HEK293 (cell line): ENCODE results near the gene PI4KB.
A peak's percentile ranks its signal among the peaks of the same experiment; 100 is the strongest.

ENCODE experiments used
- CTCF ChIA-PET: fragments of 350-600 bp; formaldehyde crosslinking; extraction: SDS; loops from one replicate; lab custom pipeline; 2021; ENCODE audit warnings: antibody characterized with exemption; lab: Yijun Ruan, JAX
- POLR2A ChIA-PET: fragments of 300-600 bp; formaldehyde crosslinking; extraction: SDS; loops from one replicate; lab custom pipeline; 2020; ENCODE audit warnings: antibody characterized with exemption, inconsistent platforms; lab: Yijun Ruan, JAX
- H3K27ac ChIP-seq: fragments of 200-500 bp; sonication (Bioruptor generic); 2 replicates; pipeline ENCODE4 v1.5.1; 2014; ENCODE audit warnings: low read depth, low read length, control low read depth, inconsistent platforms; ENCODE audit errors: extremely low read depth
- H3K36me3 ChIP-seq, 2 experiments: fragments of 200-500 bp in 1 of 2; sonication (Bioruptor generic) in 1 of 2; 1 replicate in 1 of 2; 2 replicates in 1 of 2; pipeline ENCODE4 v1.5.1; 2014 to 2017; ENCODE audit warnings: inconsistent platforms in 2 of 2, low read length in 2 of 2; ENCODE audit not compliant: control insufficient read depth in 2 of 2, insufficient read depth in 1 of 2
- H3K4me1 ChIP-seq: fragments of 200-500 bp; sonication (Bioruptor generic); 2 replicates; pipeline ENCODE4 v1.5.1; 2014; ENCODE audit warnings: mild to moderate bottlenecking, low read length, inconsistent platforms; ENCODE audit not compliant: control insufficient read depth, insufficient read depth
- H3K4me3 ChIP-seq: 2 replicates; pipeline ENCODE4 v1.5.1; 2011; ENCODE audit warnings: low read depth, mild to moderate bottlenecking, control low read depth, low read length, moderate library complexity
- H3K9me3 ChIP-seq: fragments of 200-500 bp; sonication (Bioruptor generic); 2 replicates; pipeline ENCODE4 v1.5.1; 2014; ENCODE audit warnings: low read depth, low read length, inconsistent platforms; ENCODE audit not compliant: control insufficient read depth, insufficient read depth
- PRDM1 ChIP-seq: fragments of 450-650 bp; formaldehyde crosslinking; IDR thresholded peaks from 2 replicates; pipeline ENCODE4; 2016; ENCODE audit warnings: missing biosample characterization, missing genetic modification characterization
- ZBTB17 ChIP-seq: fragments of 450-650 bp; formaldehyde crosslinking; IDR thresholded peaks from 2 replicates; pipeline ENCODE4 v1.5.1; 2016; ENCODE audit warnings: missing biosample characterization, missing genetic modification characterization
- ZBTB8A ChIP-seq: fragments of 450-650 bp; formaldehyde crosslinking; IDR thresholded peaks from 2 replicates; pipeline ENCODE4 v1.5.1; 2016; ENCODE audit warnings: missing biosample characterization, missing genetic modification characterization
- ZFP37 ChIP-seq: fragments of 450-650 bp; formaldehyde crosslinking; IDR thresholded peaks from 2 replicates; pipeline ENCODE4 v1.5.1; 2016; ENCODE audit warnings: missing biosample characterization, missing genetic modification characterization
- ZNF10 ChIP-seq: fragments of 450-650 bp; formaldehyde crosslinking; IDR thresholded peaks from 2 replicates; pipeline ENCODE4 v1.5.1; 2017; ENCODE audit warnings: missing biosample characterization, missing genetic modification characterization
- ZNF155 ChIP-seq: fragments of 450-650 bp; formaldehyde crosslinking; IDR thresholded peaks from 2 replicates; pipeline ENCODE4 v1.5.1; 2016; ENCODE audit warnings: missing biosample characterization, missing genetic modification characterization
- ZNF211 ChIP-seq: fragments of 450-650 bp; formaldehyde crosslinking; IDR thresholded peaks from 2 replicates; pipeline ENCODE4 v1.5.1; 2016; ENCODE audit warnings: low read depth, missing biosample characterization, missing genetic modification characterization
- ZNF24 ChIP-seq: fragments of 450-650 bp; formaldehyde crosslinking; IDR thresholded peaks from 2 replicates; pipeline ENCODE4 v1.5.1; 2016; ENCODE audit warnings: missing biosample characterization, missing genetic modification characterization
- ZNF366 ChIP-seq: fragments of 450-650 bp; formaldehyde crosslinking; conservative IDR thresholded peaks from 2 replicates; pipeline ENCODE4 v1.5.1; 2016; ENCODE audit warnings: missing biosample characterization, missing genetic modification characterization
- ZNF416 ChIP-seq: fragments of 450-650 bp; formaldehyde crosslinking; IDR thresholded peaks from 2 replicates; pipeline ENCODE4 v1.5.1; 2016; ENCODE audit warnings: missing biosample characterization, missing genetic modification characterization
- ZNF555 ChIP-seq: fragments of 450-650 bp; formaldehyde crosslinking; conservative IDR thresholded peaks from 2 replicates; pipeline ENCODE4 v1.5.1; 2017; ENCODE audit warnings: missing biosample characterization, mild to moderate bottlenecking, missing genetic modification characterization, inconsistent platforms
- ZNF558 ChIP-seq: fragments of 450-650 bp; formaldehyde crosslinking; IDR thresholded peaks from 2 replicates; pipeline ENCODE4 v1.5.1; 2016; ENCODE audit warnings: missing biosample characterization, missing genetic modification characterization
- ZNF560 ChIP-seq: fragments of 450-650 bp; formaldehyde crosslinking; IDR thresholded peaks from 2 replicates; pipeline ENCODE4 v1.5.1; 2017; ENCODE audit warnings: missing biosample characterization, missing genetic modification characterization, borderline replicate concordance
- ZNF623 ChIP-seq: fragments of 450-650 bp; formaldehyde crosslinking; IDR thresholded peaks from 2 replicates; pipeline ENCODE4 v1.5.1; 2016; ENCODE audit warnings: missing biosample characterization, missing genetic modification characterization
- ZNF658 ChIP-seq: fragments of 450-650 bp; formaldehyde crosslinking; IDR thresholded peaks from 2 replicates; pipeline ENCODE4; 2016; ENCODE audit warnings: missing biosample characterization, missing genetic modification characterization
- ZNF707 ChIP-seq: fragments of 450-650 bp; formaldehyde crosslinking; IDR thresholded peaks from 2 replicates; pipeline ENCODE4 v1.5.1; 2016; ENCODE audit warnings: missing biosample characterization, missing genetic modification characterization
- TF ChIP-seq, protein P1 (sequence below): fragments of 450-650 bp; formaldehyde crosslinking; IDR thresholded peaks from 2 replicates; pipeline ENCODE4 v1.5.1; 2016; ENCODE audit warnings: missing biosample characterization, missing genetic modification characterization
- TF ChIP-seq, protein P2 (sequence below): fragments of 450-650 bp; formaldehyde crosslinking; IDR thresholded peaks from 2 replicates; pipeline ENCODE4 v1.5.1; 2016; ENCODE audit warnings: missing biosample characterization, missing genetic modification characterization, borderline replicate concordance

PI4KB gene

DNA sequence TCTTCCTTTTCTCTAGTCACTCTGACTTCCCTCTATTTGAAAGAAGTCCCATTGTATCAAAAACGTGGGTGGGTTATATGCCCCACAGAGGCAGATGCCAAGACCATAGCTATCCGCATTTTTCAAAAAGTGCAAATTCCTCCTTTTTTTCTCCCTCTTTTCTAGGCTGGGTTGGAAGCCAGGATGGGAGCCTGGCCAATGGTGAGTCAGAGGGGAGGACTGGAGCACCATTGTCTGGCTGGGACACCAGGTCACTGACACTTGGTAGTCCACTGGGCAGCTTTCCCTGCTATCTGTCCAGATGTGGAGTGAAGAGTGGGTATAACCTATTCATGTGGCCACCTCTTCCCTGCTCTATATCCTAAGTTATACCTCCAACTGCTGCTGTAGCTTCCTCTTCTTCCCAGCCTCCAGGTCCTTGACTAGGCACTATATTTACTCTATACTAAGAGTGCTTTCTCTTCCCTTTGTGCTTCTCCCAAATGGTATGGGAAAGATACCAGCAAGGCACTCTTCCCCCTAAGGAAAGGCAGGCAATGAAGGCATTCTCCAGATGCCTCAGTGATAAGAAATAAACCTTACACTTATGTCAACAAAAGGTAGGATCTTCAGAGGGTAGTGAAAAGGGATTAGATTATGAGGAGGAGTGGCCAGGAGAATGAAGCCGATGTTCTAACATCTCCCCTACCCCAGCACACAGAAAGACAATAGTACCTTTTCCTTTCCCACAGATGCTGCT is 12.9 kb downstream of the PI4KB start:
- ChIA-PET CTCF (interaction anchor here (0.6 to 12.7 kb wide), 6 partner anchors 13 to 28 kb away, joined by 3 to 88 read pairs (median 4); partner anchors contain the start of gene PI4KB), POLR2A (interaction anchor here (0.6 to 5.0 kb wide), 5 partner anchors 10 to 158 kb away, joined by 3 to 56 read pairs (median 5); partner anchors contain the start of gene PI4KB)
- Histone ChIP-seq H3K9me3 (no peaks in the 10 kb centered on the region), H3K4me3 (no peak overlapping the region), H3K27ac (no peak overlapping the region), H3K36me3 (peaks cover 18 to 91% of the 10 kb centered on the region in 2 experiments; a peak in 2 of 3 replicates), H3K4me1 (no peaks in the 10 kb centered on the region)
- TF ChIP-seq ZBTB8A (tag by site-specific recombination) (no peak), PRDM1 (peak; percentile 37; the same call in 1 of the 2 replicates), ZNF558 (tag by site-specific recombination) (no peak), ZNF658 (tag by site-specific recombination) (no peak), ZNF416 (tag by site-specific recombination) (no peak), ZNF24 (tag by site-specific recombination) (no peak), ZNF555 (tag by site-specific recombination) (no peak), ZBTB17 (tag by site-specific recombination) (no peak), ZNF366 (peak; percentile 58; the same call in 1 of the 2 replicates), ZFP37 (tag by site-specific recombination) (0 out of 2 replicates have a peak, but pooled peaks have one; percentile 10), ZNF155 (tag by site-specific recombination) (no peak), ZNF623 (no peak)
- TF ChIP-seq, protein P1, sequence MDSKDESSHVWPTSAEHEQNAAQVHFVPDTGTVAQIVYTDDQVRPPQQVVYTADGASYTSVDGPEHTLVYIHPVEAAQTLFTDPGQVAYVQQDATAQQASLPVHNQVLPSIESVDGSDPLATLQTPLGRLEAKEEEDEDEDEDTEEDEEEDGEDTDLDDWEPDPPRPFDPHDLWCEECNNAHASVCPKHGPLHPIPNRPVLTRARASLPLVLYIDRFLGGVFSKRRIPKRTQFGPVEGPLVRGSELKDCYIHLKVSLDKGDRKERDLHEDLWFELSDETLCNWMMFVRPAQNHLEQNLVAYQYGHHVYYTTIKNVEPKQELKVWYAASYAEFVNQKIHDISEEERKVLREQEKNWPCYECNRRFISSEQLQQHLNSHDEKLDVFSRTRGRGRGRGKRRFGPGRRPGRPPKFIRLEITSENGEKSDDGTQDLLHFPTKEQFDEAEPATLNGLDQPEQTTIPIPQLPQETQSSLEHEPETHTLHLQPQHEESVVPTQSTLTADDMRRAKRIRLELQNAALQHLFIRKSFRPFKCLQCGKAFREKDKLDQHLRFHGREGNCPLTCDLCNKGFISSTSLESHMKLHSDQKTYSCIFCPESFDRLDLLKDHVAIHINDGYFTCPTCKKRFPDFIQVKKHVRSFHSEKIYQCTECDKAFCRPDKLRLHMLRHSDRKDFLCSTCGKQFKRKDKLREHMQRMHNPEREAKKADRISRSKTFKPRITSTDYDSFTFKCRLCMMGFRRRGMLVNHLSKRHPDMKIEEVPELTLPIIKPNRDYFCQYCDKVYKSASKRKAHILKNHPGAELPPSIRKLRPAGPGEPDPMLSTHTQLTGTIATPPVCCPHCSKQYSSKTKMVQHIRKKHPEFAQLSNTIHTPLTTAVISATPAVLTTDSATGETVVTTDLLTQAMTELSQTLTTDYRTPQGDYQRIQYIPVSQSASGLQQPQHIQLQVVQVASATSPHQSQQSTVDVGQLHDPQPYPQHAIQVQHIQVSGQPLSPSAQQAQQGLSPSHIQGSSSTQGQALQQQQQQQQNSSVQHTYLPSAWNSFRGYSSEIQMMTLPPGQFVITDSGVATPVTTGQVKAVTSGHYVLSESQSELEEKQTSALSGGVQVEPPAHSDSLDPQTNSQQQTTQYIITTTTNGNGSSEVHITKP (tag by site-specific recombination): peak; percentile 43; the same call in 1 of the 2 replicates
- TF ChIP-seq, protein P2, sequence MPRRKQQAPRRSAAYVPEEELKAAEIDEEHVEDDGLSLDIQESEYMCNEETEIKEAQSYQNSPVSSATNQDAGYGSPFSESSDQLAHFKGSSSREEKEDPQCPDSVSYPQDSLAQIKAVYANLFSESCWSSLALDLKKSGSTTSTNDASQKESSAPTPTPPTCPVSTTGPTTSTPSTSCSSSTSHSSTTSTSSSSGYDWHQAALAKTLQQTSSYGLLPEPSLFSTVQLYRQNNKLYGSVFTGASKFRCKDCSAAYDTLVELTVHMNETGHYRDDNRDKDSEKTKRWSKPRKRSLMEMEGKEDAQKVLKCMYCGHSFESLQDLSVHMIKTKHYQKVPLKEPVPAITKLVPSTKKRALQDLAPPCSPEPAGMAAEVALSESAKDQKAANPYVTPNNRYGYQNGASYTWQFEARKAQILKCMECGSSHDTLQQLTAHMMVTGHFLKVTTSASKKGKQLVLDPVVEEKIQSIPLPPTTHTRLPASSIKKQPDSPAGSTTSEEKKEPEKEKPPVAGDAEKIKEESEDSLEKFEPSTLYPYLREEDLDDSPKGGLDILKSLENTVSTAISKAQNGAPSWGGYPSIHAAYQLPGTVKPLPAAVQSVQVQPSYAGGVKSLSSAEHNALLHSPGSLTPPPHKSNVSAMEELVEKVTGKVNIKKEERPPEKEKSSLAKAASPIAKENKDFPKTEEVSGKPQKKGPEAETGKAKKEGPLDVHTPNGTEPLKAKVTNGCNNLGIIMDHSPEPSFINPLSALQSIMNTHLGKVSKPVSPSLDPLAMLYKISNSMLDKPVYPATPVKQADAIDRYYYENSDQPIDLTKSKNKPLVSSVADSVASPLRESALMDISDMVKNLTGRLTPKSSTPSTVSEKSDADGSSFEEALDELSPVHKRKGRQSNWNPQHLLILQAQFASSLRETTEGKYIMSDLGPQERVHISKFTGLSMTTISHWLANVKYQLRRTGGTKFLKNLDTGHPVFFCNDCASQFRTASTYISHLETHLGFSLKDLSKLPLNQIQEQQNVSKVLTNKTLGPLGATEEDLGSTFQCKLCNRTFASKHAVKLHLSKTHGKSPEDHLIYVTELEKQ: no peak

DNA sequence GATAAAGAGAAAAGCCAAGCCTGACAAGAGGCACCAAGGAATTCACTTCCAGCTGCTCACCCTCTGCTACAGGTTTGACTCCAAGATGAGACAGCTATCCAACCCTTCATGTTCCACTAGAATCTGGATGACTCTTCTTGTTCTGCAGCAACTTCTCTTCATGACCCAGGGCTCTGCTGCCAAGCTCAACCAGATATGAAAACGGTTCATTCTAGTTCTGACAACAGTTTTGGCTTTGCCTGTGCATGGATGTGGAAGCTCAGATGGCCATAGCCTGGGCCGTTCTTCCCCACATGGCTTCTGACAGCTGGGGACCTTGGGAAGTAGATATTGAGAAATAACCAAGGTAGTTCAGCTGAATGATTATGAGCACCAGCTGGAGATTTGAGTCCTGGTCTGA is 13.7 kb downstream of the PI4KB start:
- Histone ChIP-seq H3K27ac (no peak overlapping the region), H3K36me3 (peaks cover 16 to 92% of the 10 kb centered on the region in 2 experiments), H3K9me3 (no peaks in the 10 kb centered on the region), H3K4me3 (no peak overlapping the region)
- ChIA-PET POLR2A (interaction anchor here (0.6 to 5.0 kb wide), 5 partner anchors 9 to 159 kb away, joined by 3 to 56 read pairs (median 5); partner anchors contain the start of gene PI4KB), CTCF (interaction anchor here (1.3 to 12.7 kb wide), 3 partner anchors 13 to 26 kb away, joined by 3 to 88 read pairs (median 43); partner anchors contain the start of gene PI4KB)
- 0 out of 2 replicates have a peak, but pooled peaks have one; percentile 19 for TF ChIP-seq ZNF10 (tag by site-specific recombination)
- no peak for TF ChIP-seq ZNF211 (tag by site-specific recombination)
- TF ChIP-seq ZNF560: no peak
- TF ChIP-seq, protein P2: no peak
- TF ChIP-seq ZNF707 (tag by site-specific recombination): no peak
- TF ChIP-seq, all 188 proteins: peak for 1
- H3K4me1 ChIP-seq: no peaks in the 10 kb centered on the region
